Germinal center (tissue), 1 donor: ENCODE results near the gene PRKN.

Experiments used
- DNase-seq: peaks from one replicate; pipeline ENCODE4 v3.0.0; 2012; ENCODE audit warnings: mixed read lengths, low spot score

Gene PRKN

GRCh38 chr6:161412795-161413194 is 1314.8 kb downstream of the PRKN start:
- DNase-seq: no peak

DNA sequence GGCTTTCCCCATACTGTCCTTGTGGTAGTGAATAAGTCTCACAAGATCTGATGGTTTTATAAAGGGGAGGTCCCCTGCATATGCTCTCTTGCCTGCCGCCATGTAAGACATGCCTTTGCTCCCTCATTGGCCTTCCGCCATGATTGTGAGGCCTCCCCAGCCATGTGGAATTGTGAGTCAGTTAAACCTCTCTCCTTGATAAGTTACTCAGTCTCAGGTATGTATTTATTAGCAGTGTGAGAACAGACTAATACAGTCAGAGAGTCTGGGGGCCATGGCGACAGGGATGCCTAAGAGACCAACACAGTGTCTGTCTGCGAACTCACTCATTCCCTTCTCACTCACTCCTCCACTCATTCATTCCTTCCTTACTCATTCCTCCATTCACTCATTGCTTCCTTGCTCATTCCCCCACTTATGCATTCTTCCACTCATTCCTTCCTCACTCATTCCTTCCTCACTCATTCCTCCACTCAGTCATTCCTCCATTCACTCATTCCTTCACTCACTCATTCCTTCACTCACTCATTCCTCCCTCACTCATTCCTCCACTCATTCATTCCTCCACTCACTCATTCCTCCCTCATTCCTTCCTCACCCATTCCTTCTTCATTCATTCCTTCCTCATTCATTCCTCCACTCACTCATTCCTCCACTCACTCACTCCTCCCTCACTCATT is 1316.2 kb downstream of the PRKN start:
- DNase-seq: no peak

- DNase-seq: no peak
Measured at GRCh38 chr6:161410736-161411135, 1316.8 kb downstream of the PRKN start.

DNA sequence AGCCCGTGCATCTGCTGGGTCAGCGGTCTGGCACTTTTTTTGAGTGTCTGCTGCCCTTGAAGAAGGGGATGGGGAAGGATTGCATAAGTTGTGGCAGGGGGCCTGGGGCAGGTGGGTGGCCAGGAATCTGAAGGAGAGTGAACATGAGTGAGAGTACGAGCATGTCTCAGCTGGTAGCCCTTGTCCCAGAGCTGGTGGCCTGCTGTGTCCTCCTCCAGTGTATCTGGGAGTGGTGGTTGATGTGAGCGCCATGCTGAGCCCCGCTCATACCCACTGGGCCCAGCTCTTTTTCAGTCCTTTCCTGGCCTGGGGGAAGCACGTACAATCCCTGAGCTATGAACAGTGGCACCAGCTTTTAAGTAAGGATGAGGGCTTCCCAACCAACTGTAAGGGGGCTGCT is 1317.5 kb downstream of the PRKN start:
- no peak for DNase-seq

- no peak for DNase-seq
Measured at GRCh38 chr6:161409353-161409752, 1318.2 kb downstream of the PRKN start.

DNA sequence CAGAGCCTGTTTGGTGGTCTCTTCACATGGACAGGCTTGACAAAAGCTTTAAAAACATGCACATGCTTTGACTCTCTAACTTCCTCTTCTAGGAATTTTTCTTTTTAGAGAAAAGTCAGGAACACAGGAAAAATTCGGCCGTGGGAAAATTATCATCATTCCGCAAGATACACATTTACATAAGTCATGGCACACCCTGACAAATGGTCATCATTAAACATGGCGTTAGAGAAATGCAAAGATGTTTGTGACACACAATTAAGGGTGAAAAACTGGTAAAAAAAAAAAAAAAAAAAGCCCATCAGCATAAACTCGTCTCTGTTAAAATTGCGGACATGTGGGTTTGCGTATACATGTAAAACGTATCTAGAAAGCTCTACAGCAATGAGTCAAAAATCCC is 1319.5 kb downstream of the PRKN start:
- no peak for DNase-seq

- DNase-seq: no peak
Measured at GRCh38 chr6:161407581-161407980, 1320.0 kb downstream of the PRKN start.

- no peak for DNase-seq
Measured at GRCh38 chr6:161407115-161407514, 1320.5 kb downstream of the PRKN start.

- no peak for DNase-seq
Measured at GRCh38 chr6:161406646-161407045, 1320.9 kb downstream of the PRKN start.

GRCh38 chr6:161405418-161405817 is 1322.1 kb downstream of the PRKN start:
- no peak for DNase-seq

GRCh38 chr6:161403717-161404116 is 1323.8 kb downstream of the PRKN start:
- DNase-seq: no peak

- no peak for DNase-seq
Measured at GRCh38 chr6:161401587-161402309, 1325.8 kb downstream of the PRKN start.

DNA sequence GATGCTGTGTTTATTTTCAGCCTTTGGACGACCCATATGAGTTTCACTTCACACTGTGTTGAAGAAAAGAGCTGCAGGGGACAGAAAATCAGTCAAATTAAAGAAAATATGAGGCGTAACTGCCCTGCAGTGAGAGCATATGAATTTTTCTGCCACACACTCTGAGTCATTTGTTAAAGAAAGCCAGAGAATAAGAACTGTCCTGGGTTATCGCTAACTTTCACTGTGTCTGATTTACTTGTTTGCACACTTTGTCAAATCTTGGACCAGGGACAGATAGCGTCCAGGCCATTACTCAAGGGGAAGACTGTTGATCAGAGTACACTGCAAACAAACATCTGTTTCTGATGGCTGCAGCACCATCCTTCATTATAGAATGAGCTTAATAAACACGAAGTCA is 1326.9 kb downstream of the PRKN start:
- DNase-seq: no peak

- DNase-seq: no peak
Measured at GRCh38 chr6:161396539-161396938, 1331.0 kb downstream of the PRKN start.

GRCh38 chr6:161395716-161396231 is 1331.8 kb downstream of the PRKN start:
- no peak for DNase-seq

DNA sequence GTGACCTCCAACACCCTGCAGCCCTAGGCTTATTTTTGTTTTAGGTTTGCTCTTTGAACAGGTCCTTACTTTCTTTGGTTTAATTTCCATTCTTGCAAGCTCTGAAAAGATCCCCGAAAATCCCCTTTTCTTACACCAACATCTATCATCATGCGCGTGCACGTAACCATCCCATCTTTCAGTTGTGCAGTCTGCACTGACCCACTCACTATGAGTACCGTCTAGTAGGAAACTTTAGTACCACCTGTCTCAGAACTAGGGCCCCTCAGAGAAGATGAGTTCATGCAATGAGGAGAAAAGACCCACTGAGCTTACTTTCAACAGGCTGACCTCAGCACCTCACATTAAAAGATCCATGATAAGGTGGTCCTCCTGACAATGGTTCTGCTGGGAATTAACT is 1333.1 kb downstream of the PRKN start:
- DNase-seq: no peak

- peak; percentile 57 for DNase-seq
Measured at GRCh38 chr6:161393839-161394364, 1333.7 kb downstream of the PRKN start.

- no peak for DNase-seq
Measured at GRCh38 chr6:161393292-161393691, 1334.3 kb downstream of the PRKN start.

- no peak for DNase-seq
Measured at GRCh38 chr6:161389756-161390155, 1337.8 kb downstream of the PRKN start.

- no peak for DNase-seq
Measured at GRCh38 chr6:161383951-161384350, 1343.6 kb downstream of the PRKN start.

GRCh38 chr6:161379834-161380582 is 1347.6 kb downstream of the PRKN start:
- no peak for DNase-seq

DNA sequence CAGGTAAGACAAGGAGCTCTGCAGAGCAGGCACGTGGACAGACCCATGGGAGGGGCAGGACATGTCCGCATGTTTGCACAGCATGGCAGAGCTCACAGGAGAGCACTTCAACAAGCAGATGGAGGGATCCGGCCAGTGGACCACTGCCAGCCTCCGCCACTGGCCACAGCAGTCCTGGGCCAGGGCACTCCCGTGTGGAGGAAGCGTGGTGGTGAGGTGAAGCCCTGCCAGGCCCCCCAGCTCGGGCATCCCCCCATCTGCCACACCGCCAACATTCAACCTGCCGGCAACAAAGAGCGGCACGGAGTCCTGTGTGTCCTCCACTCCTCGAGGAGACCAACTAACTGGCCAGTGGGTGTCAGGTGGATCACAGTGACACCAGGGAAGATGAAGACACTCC is 1349.5 kb downstream of the PRKN start:
- no peak for DNase-seq

GRCh38 chr6:161377116-161377515 is 1350.5 kb downstream of the PRKN start:
- no peak for DNase-seq
